Measurements from ENCODE around the gene ZFP57. TPM values are rescaled to one million over a fixed set of nuclear protein-coding genes. Genes with fewer than 3 reads are reported as not detected.
A peak's percentile ranks its signal among the peaks of the same experiment; 100 is the strongest.
"Not testable (repeated sequence)": the region's sequence is repeated elsewhere in the genome, so short reads cannot be mapped to it uniquely, and the experiment has no call there.

ZFP57 gene
- total RNA-seq, 2 donors from 2014 or later, result 0.30 to 12.6 TPM

GRCh38 chr6:29665942-29666825 is 14.8 kb downstream of the ZFP57 start:
- no peak for DNase-seq (ENCODE audit: low spot score)
- H3K27ac ChIP-seq, result peak overlapping the region in 1 of 2 donors; percentile 25
- no peaks in the 10 kb centered on the region for H3K36me3 ChIP-seq
- H3K4me1 ChIP-seq, result no peaks in the 10 kb centered on the region
- TF ChIP-seq, protein P1, sequence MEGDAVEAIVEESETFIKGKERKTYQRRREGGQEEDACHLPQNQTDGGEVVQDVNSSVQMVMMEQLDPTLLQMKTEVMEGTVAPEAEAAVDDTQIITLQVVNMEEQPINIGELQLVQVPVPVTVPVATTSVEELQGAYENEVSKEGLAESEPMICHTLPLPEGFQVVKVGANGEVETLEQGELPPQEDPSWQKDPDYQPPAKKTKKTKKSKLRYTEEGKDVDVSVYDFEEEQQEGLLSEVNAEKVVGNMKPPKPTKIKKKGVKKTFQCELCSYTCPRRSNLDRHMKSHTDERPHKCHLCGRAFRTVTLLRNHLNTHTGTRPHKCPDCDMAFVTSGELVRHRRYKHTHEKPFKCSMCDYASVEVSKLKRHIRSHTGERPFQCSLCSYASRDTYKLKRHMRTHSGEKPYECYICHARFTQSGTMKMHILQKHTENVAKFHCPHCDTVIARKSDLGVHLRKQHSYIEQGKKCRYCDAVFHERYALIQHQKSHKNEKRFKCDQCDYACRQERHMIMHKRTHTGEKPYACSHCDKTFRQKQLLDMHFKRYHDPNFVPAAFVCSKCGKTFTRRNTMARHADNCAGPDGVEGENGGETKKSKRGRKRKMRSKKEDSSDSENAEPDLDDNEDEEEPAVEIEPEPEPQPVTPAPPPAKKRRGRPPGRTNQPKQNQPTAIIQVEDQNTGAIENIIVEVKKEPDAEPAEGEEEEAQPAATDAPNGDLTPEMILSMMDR (IDR thresholded peaks at IDR 0.05), result no peak
- H3K4me3 ChIP-seq, result no peak overlapping the region
- H3K9me3 ChIP-seq, result no peaks in the 10 kb centered on the region
- H3K27me3 ChIP-seq, result no peaks in the 10 kb centered on the region

GRCh38 chr6:29663300-29664042 is 17.5 kb downstream of the ZFP57 start:
- Histone ChIP-seq H3K36me3 (no peaks in the 10 kb centered on the region), H3K4me1 (no peaks in the 10 kb centered on the region), H3K4me3 (no peak overlapping the region), H3K27ac (no peak overlapping the region), H3K9me3 (no peaks in the 10 kb centered on the region), H3K27me3 (no peaks in the 10 kb centered on the region)
- DNase-seq (ENCODE audit: low spot score), result no peak
- TF ChIP-seq, protein P1 (IDR thresholded peaks at IDR 0.05), result no peak

DNA sequence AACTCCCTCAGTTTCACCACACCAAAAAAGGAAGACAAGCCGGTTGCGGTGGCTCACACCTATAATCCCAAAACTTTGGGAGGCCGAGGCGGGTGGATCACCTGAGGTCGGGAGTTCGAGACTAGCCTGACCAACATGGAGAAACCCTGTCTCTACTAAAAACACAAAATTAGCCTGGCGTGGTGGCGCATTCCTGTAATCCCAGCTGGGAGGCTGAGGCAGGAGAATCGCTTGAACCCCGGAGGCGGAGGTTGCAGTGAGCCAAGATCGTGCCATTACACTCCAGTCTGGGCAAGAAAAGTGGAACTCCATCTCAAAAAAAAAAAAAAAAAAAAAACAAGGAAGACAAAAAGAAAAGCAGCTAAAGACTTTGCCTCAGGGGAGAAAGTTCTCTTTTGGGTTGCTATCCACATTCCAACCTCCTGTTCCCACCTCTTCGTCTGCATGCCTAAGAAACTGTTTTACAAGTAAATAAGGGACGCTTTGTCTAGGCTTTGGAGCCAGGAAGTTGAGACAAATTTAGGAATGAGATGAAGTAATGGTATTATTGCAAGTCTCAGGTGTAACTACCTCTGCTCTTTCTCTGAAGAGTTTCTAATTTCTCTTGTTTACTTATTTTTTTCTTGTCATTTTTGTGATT is 19.3 kb downstream of the ZFP57 start:
- H3K9me3 ChIP-seq; H3K4me1 ChIP-seq; H3K36me3 ChIP-seq; H3K27me3 ChIP-seq; H3K27ac ChIP-seq; DNase-seq (ENCODE audit: low spot score); H3K4me3 ChIP-seq: not testable (repeated sequence)

DNA sequence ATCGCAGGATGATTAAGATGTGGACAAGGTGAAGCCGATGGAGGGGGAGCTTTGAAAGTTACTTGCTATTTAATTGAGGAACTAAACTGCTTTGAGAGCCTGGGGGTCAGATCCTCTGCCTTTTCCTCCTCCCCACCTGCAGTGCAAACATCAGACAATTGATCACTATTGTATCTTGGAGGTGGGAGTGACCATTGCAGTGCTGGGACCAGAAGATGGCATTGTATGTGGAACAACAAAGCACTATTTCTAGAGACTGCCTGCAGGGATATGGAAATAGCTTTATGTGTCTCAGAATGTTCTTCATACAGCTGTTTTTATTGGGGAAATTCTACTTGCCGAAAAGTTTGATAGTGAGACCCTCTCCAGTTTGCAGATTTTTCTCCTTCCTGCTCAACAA is 19.9 kb downstream of the ZFP57 start:
- Histone ChIP-seq H3K36me3 (no peaks in the 10 kb centered on the region), H3K27ac (no peak overlapping the region), H3K9me3 (no peaks in the 10 kb centered on the region), H3K4me3 (no peak overlapping the region), H3K4me1 (peaks cover 0 to 10% of the 10 kb centered on the region in 2 donors), H3K27me3 (no peaks in the 10 kb centered on the region)
- TF ChIP-seq, protein P1 (IDR thresholded peaks at IDR 0.05), result no peak
- DNase-seq (ENCODE audit: low spot score), result no peak

DNA sequence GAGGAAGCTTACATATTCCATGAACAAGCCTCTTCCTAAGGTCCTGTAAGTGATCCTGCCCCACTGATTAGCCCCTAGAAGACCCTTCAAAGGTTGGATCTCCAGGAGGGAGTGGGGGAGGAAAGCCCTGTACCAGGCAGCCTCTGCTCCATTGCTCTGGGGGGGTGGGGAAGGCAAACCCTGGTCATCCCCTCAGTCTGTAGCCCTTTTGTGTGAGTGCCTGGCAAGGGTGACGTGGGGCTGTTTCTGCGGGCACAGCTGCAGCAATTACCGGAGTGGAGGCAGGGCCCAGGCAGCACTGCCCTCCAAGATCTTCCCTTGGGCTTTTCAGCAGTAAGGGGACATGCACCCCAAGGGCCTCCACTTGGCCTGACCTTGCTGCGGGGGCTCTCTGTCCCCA is 24.2 kb downstream of the ZFP57 start, which contains the start of gene MOG:
TSS of gene MOG (plus strand) at position 295 of the 400 bp plus-strand sequence. CDS start 118 bp downstream, outside the sequence.
- H3K4me1 ChIP-seq, result peaks cover 0 to 25% of the 10 kb centered on the region in 2 donors
- peak within 1 kb of the TSS; percentile 76 to 92 for H3K27ac ChIP-seq
- H3K4me3 ChIP-seq, result no peak within 1 kb of the TSS
- no peaks in the 10 kb centered on the region for H3K36me3 ChIP-seq
- TF ChIP-seq, protein P1 (IDR thresholded peaks at IDR 0.05), result no peak
- H3K9me3 ChIP-seq, result no peaks in the 10 kb centered on the region
- no peak for DNase-seq (ENCODE audit: low spot score)
- H3K27me3 ChIP-seq, result no peaks in the 10 kb centered on the region

DNA sequence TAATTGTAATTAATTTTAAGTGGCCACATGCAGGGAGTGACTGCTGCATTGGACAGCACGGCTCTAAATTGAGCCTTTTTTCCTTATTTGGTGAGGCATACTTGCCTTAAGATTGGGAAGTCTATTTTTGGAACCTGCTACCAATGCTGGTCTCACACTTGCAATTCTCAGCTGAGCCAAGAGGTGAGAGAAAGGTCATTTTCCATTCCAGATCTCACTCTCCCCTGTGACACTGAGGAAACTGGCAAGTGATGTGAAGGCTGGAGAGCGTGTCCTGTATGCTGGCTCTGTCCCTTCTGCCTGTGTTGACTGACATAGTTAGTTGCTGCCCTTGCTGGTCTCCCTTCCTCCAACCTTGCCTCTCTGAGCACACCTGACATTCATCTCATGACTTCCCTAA is 24.8 kb downstream of the ZFP57 start:
- no peak for DNase-seq (ENCODE audit: low spot score)
- H3K27ac ChIP-seq, result peak overlapping the region; percentile 76 to 92
- H3K9me3 ChIP-seq, result no peaks in the 10 kb centered on the region
- H3K4me1 ChIP-seq, result peaks cover 0 to 25% of the 10 kb centered on the region in 2 donors
- TF ChIP-seq, protein P1 (IDR thresholded peaks at IDR 0.05), result no peak
- H3K36me3 ChIP-seq, result no peaks in the 10 kb centered on the region
- no peaks in the 10 kb centered on the region for H3K27me3 ChIP-seq
- no peak overlapping the region for H3K4me3 ChIP-seq
